ENCODE results near the gene HOXC6.

The HOXC6 gene

DNA sequence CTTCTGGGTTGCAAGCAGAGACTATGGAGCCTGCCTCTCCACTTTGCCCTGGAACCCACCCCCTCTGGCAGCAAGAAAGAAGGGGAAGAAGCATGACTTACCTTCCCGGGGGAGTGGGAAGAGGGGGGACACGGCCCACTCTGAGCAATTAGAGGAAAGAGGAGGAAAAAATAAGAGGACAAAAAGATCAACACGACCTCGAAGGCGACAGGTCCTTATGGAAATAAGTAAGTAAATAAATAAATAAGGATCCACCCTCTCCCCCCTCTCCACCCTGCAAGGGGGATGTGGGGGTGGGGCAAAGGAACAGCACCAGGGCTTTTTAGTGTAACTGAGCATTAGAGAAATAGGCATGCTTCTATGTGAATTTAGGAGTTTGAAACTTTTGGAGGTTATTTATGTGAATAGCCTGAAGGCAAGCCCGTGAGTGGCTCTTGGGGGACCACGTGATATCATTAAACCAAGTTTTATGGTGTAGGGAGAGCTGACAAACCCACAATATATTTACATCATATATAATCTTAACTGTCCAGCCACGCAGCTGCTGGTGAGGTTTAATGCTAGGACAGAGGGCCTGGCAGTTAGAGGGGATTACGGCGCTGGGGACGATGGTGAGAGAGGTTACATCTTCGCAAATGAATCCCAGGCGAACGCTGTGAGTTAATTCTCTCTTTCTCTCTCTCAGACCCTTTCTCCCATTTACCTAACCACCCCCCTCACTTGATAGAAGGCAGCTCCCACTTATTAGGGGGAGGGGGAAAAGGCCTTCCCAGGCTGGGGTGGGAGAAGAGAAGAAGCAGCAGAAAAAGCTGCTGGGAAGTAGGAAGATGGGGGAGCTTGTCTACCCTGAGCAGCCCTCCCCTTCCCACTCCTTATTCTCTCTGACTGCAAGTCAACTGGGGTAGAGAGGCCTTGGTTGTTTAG lies 9.4 kb downstream of the HOXC6 start (continued):
- TF ChIP-seq ZNF146 (tag by site-specific recombination; IDR thresholded peaks at IDR 0.05) = no peak
- TF ChIP-seq ZBTB21 (tag by site-specific recombination; IDR thresholded peaks at IDR 0.05) = peak; percentile 44; the same call in 1 of the 2 replicates
- TF ChIP-seq ZNF114 (tag by site-specific recombination; IDR thresholded peaks at IDR 0.05) = no peak
- no peak for TF ChIP-seq ZNF514 (tag by site-specific recombination; IDR thresholded peaks at IDR 0.05)
- TF ChIP-seq SP2 (tag by site-specific recombination; IDR thresholded peaks at IDR 0.05) = peak; percentile 25; the same call in 1 of the 2 replicates
- TF ChIP-seq ZXDB (tag by site-specific recombination; IDR thresholded peaks at IDR 0.05) = peak; percentile 94
- TF ChIP-seq ZNF155 (tag by site-specific recombination; IDR thresholded peaks at IDR 0.05) = no peak
- TF ChIP-seq, protein P1, sequence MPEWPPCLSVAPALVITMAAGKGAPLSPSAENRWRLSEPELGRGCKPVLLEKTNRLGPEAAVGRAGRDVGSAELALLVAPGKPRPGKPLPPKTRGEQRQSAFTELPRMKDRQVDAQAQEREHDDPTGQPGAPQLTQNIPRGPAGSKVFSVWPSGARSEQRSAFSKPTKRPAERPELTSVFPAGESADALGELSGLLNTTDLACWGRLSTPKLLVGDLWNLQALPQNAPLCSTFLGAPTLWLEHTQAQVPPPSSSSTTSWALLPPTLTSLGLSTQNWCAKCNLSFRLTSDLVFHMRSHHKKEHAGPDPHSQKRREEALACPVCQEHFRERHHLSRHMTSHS (tag by site-specific recombination; IDR thresholded peaks at IDR 0.05) = no peak
- peak; percentile 67; the same call in 1 of the 2 replicates for TF ChIP-seq TRIM28 (IDR thresholded peaks at IDR 0.05; ENCODE audit: borderline replicate concordance, low read length)
- peak; percentile 90 for TF ChIP-seq GLIS1 (tag by site-specific recombination; IDR thresholded peaks at IDR 0.05)
- TF ChIP-seq, protein P2, sequence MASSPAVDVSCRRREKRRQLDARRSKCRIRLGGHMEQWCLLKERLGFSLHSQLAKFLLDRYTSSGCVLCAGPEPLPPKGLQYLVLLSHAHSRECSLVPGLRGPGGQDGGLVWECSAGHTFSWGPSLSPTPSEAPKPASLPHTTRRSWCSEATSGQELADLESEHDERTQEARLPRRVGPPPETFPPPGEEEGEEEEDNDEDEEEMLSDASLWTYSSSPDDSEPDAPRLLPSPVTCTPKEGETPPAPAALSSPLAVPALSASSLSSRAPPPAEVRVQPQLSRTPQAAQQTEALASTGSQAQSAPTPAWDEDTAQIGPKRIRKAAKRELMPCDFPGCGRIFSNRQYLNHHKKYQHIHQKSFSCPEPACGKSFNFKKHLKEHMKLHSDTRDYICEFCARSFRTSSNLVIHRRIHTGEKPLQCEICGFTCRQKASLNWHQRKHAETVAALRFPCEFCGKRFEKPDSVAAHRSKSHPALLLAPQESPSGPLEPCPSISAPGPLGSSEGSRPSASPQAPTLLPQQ (tag by site-specific recombination; IDR thresholded peaks at IDR 0.05) = no peak
- no peak for TF ChIP-seq ZNF776 (tag by site-specific recombination; IDR thresholded peaks at IDR 0.05; ENCODE audit: borderline replicate concordance)
- TF ChIP-seq, protein P3, sequence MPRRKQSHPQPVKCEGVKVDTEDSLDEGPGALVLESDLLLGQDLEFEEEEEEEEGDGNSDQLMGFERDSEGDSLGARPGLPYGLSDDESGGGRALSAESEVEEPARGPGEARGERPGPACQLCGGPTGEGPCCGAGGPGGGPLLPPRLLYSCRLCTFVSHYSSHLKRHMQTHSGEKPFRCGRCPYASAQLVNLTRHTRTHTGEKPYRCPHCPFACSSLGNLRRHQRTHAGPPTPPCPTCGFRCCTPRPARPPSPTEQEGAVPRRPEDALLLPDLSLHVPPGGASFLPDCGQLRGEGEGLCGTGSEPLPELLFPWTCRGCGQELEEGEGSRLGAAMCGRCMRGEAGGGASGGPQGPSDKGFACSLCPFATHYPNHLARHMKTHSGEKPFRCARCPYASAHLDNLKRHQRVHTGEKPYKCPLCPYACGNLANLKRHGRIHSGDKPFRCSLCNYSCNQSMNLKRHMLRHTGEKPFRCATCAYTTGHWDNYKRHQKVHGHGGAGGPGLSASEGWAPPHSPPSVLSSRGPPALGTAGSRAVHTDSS (tag by site-specific recombination; IDR thresholded peaks at IDR 0.05) = no peak
- TF ChIP-seq ZNF335 (tag by site-specific recombination; conservative IDR thresholded peaks at IDR 0.05) = no peak
- no peak for TF ChIP-seq HOXC10 (CRISPR knock-in tag; IDR thresholded peaks at IDR 0.05)
- TF ChIP-seq, protein P4, sequence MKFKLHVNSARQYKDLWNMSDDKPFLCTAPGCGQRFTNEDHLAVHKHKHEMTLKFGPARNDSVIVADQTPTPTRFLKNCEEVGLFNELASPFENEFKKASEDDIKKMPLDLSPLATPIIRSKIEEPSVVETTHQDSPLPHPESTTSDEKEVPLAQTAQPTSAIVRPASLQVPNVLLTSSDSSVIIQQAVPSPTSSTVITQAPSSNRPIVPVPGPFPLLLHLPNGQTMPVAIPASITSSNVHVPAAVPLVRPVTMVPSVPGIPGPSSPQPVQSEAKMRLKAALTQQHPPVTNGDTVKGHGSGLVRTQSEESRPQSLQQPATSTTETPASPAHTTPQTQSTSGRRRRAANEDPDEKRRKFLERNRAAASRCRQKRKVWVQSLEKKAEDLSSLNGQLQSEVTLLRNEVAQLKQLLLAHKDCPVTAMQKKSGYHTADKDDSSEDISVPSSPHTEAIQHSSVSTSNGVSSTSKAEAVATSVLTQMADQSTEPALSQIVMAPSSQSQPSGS (tag by site-specific recombination; IDR thresholded peaks at IDR 0.05; ENCODE audit: low read depth) = peak; percentile 91
- TF ChIP-seq ZNF473 (tag by site-specific recombination; IDR thresholded peaks at IDR 0.05) = no peak
- TF ChIP-seq ZNF664 (tag by site-specific recombination; IDR thresholded peaks at IDR 0.05) = peak; percentile 67; the same call in 1 of the 2 replicates
- TF ChIP-seq ZBTB8A (tag by site-specific recombination; IDR thresholded peaks at IDR 0.05) = peak; percentile 30
- TF ChIP-seq KLF7 (tag by site-specific recombination; IDR thresholded peaks at IDR 0.05; ENCODE audit: borderline replicate concordance) = peak; percentile 27; the same call in 1 of the 2 replicates
- TF ChIP-seq ZNF16 (tag by site-specific recombination; IDR thresholded peaks at IDR 0.05; ENCODE audit: low read depth) = no peak
- TF ChIP-seq ZNF621 (tag by site-specific recombination; IDR thresholded peaks at IDR 0.05) = no peak
- peak; percentile 56; the same call in 1 of the 2 replicates for TF ChIP-seq ZNF558 (tag by site-specific recombination; IDR thresholded peaks at IDR 0.05)
- TF ChIP-seq ZNF350 (tag by site-specific recombination; IDR thresholded peaks at IDR 0.05) = no peak
- no peak for TF ChIP-seq MEIS1 (CRISPR knock-in tag; IDR thresholded peaks at IDR 0.05; ENCODE audit: borderline replicate concordance)
- no peak for TF ChIP-seq ZNF169 (tag by site-specific recombination; IDR thresholded peaks at IDR 0.05)
- peak; percentile 94 for TF ChIP-seq KLF10 (tag by site-specific recombination; IDR thresholded peaks at IDR 0.05)
- no peak for TF ChIP-seq ZNF416 (tag by site-specific recombination; IDR thresholded peaks at IDR 0.05)
- TF ChIP-seq, protein P5, sequence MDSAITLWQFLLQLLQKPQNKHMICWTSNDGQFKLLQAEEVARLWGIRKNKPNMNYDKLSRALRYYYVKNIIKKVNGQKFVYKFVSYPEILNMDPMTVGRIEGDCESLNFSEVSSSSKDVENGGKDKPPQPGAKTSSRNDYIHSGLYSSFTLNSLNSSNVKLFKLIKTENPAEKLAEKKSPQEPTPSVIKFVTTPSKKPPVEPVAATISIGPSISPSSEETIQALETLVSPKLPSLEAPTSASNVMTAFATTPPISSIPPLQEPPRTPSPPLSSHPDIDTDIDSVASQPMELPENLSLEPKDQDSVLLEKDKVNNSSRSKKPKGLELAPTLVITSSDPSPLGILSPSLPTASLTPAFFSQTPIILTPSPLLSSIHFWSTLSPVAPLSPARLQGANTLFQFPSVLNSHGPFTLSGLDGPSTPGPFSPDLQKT (IDR thresholded peaks at IDR 0.05; ENCODE audit: borderline replicate concordance, low read depth, low read length) = no peak
- TF ChIP-seq ZNF423 (tag by site-specific recombination; IDR thresholded peaks at IDR 0.05) = no peak; the same call in 1 of the 2 replicates
- TF ChIP-seq ZNF521 (tag by site-specific recombination; IDR thresholded peaks at IDR 0.05) = no peak
- no peak for TF ChIP-seq ZBTB17 (tag by site-specific recombination; IDR thresholded peaks at IDR 0.05)
- no peak for TF ChIP-seq ZNF600 (tag by site-specific recombination; IDR thresholded peaks at IDR 0.05)
